CMK (cell line): ENCODE measurements around the gene TEX19.
"Not testable (repeated sequence)": the region's sequence is repeated elsewhere in the genome, so short reads cannot be mapped to it uniquely, and the experiment has no call there.

Source experiments
- DNase-seq: peaks from one replicate; pipeline ENCODE4 v3.0.0-alpha.2; 2010; ENCODE audit warnings: low read depth

Gene TEX19

DNA sequence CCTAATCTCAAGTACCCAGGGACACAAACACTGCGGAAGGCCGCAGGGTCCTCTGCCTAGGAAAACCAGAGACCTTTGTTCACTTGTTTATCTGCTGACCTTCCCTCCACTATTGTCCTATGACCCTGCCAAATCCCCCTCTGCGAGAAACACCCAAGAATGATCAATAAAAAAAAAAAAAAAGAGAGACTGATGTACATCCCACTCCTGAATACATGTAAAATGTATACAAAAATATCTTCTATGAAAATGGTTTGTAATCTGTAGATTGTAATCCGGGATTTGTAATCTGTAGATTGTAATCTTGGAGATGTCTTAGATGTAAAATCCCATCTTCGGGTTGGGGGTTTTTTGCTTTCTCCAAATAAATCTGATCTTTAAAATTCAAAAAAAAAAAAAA, 18.2 kb downstream of the TEX19 start:
- not testable (repeated sequence) for DNase-seq

DNA sequence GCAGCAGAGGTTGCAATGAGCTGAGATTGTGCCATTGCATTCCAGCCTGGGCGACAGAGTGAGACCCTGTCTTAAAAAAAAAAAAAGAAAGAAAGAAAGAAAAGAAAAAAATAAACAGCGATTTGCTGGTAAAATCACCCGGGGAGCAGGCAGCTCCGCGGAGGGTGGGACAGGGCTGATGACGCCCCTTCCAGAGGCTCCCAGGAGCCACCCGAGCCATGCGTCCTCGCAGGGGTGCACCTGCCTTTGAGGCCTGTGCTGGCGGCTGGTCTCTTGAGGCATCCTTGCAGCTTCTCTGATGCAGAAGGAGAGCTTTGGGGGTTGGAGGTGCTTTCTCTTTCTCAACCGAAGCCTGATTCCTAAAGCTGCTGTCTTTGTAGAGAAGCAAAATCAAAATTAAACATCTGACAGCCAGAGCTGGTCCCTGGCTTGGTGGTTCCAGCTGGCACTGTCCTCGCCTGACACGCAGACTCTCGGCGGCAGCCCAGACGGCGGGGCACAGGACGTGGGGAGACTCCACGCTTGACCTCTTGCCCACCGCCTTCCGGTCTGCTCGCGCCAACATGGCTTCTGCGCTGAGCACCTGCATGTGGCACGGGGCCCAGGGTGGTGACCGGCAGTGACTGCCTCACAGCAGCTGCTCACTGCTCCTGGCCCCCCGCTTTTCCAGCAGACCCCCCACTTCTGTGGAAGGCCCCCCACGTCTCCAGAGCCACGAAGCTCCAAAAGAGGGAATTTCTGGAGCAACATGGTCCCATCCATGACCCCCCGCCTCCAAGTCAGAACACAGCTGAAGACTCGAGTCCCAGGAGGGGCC, 19.1 kb downstream of the TEX19 start:
- no peak for DNase-seq

DNA sequence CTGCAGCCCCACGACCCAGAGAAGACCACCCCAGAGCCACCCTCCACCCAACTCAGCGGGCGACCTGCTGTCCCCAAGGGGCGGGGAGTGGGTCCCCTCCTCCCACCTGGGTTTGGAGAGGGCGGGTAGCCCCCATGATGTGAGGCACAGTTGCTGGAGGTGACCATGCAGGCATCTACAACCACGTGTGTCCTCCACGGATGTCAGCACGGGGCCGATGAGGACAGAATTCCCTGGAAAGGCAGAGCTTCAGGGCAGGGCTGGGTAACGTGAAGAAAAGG, 19.6 kb downstream of the TEX19 start:
- DNase-seq = no peak

DNA sequence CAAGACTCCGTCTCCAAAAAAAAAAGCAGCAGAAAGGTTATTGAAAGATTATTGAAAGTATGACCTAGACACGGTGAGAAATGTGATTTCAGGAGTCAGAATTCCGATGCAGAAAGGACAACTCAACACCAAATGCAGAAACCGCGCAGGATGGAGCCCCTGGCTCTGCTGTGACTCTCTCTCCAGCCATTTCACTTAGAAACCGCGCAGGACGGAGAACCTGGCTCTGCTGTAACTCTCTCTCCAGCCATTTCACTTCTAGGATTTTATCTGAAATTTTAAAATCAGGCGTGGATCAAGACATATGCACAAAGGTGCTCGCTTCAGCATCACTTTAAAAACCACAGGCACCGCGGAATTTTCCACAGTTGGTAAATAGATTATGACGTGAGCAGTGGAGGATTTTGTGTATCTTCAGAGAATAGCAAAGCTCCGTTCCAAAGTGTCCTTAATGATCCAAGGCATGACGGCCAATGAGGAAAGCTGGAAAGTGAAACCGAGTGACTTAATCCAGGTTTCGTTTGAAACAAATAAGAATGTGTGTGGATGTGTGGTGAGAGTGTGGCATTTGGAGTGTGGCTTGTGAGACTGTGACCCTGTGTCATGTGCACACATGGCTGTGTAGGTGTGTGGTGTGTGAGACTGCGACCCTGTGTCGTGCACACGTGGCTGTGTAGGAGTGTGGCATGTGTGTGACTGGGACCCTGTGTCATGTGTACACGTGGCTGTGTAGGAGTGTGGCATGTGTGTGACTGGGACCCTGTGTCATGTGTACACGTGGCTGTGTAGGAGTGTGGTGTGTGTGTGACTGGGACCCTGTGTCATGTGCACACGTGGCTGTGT, 22.0 kb downstream of the TEX19 start:
- DNase-seq = no peak

DNA sequence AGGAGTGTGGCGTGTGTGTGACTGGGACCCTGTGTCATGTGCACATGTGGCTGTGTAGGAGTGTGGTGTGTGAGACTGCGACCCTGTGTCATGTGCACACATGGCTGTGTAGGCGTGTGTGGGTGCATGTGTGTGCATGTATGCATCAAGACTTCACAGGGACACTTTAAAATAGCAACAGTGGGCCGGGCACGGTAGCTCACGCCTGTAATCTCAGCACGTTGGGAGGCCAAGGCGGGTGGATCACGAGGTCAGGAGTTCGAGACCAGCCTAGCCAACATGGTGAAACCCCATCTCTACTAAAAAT, 22.6 kb downstream of the TEX19 start:
- not testable (repeated sequence) for DNase-seq

DNA sequence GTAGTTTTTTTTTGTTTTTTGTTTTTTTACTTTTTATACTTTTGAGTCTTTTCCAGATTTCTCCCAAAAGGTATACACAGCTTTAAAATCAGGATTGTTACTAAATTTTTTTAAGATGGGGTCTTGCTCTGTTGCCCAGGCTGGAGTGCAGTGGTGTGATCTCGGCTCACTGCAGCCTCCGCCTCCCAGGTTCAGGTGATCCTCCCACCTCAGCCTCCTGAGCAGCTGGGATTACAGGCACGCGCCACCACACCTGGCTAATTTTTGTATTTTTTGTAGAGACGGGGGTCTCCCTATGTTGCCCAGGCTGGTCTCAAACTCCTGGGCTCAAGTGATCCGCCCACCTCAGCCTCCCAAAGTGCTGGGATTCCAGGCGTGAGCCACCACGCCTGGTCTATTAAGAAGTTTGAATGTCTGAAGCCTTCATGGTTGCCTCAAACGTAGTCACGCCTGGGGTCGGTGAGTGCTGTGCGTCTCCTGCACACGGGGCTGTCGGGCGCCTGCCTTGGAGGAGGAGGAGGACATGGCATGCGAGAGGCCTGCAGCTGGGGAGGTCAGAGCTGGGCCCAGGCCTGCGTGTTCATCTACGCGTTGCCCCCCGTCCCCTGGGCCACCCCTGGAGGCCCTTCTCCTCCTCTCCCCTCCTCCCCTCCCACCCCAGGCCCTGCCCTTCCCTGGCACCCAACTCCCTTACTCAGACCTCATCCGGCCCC, 23.3 kb downstream of the TEX19 start:
- DNase-seq = not testable (repeated sequence)

DNA sequence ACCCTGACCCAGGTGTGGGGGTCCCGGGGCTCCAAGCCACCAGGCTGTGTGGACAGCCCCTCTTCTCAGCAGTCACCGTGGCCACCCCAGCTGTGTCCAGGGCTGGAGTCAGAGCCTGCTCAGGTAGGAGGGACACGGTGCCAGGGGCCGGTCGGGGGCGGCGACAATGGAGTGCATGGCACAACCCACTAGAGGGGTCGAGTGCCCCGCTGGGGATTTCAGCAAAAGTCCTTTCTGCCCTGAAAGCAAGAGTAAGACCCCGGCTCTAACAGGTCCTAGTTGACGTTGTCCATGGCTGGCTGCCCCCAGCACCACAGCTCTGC, 23.8 kb downstream of the TEX19 start:
- no peak for DNase-seq

DNA sequence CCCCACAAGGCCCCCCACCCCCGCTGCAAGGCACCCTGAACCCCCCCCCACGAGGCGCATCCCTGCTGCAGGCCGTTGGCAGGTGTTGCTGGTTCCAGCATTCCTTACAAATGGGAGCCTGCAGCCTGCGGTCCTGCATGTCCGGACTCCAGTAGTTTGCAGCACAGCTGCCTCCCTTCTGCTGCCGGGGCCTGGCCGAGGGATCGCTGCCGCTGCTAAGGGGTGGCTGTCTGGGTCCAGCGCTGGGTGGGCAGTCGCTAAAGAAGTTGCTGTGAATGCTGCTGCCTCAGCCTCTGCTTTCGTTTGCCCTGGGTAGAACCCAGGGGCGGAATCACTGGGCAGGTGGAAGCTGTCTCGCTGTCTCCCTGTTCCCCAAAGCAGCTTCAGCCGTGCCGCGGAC, 24.4 kb downstream of the TEX19 start:
- DNase-seq = no peak

DNA sequence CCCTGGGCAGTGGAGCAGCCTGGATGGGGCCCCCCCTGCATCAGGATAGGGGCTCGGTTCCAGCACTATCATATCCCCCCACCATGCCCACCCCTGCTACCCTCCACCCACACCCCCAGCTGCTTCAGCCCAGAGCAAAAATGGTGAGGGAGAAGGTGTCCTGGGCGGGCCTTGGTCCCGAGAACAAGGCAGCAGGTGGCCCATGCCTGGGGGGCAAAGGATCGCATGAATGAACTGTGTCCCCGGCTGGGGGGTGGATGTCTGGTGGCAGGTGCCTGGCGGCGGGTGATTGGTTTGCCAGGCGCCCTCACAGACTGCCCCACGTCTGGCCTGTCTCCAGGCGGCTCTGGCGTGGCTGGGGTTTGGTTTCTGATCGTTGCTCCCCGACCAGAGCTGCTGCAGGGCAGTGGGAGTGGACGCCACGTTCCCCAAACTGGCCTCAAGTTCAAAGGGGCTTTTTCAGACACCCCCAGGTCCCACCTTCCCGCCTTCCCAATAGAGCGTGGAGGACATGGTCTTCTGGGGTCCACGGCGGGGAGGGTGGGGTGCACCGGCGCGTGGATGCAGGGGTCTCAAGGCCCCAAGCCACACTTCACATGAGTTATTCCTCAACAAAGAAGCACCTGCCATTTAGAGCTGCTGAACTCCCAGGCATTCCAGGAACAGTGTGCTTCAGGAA, 25.1 kb downstream of the TEX19 start:
- DNase-seq = no peak

DNA sequence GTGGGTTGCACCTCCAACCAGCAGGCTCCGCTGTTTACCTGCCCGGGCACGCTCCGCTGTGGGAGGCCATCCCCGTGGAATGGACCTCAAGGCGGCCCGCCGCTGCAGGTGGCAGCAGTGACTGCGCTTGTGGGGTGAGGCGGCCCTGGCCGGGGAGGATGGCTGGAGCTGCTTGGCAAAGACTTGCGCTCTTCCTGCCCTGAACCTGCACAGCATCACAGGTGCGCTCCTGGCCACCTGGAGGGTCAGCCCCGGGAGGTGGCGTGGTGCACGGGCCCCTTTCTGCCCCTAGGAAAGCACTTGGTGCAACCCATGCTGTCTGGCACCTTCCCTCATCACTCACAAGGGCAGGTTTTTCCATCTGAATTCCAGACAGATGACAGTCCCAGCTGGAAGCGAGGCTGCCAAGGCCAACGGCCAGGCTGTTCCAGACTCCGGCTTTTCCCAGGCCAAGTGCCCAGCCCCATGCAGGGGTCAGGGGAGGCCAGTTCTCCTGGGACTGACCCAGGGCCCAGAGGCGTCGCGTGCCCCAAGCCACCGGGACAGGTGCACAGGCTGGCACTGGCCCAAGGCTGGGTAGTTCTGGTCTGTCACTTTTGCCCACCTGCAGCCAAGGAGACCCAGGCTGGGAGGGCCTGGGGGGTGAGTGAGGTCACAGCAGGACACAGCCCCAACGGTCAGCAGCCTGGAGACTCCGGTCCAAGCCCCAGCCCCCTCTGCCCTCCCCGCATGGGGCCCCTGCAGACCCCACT, 25.9 kb downstream of the TEX19 start:
- no peak for DNase-seq

DNA sequence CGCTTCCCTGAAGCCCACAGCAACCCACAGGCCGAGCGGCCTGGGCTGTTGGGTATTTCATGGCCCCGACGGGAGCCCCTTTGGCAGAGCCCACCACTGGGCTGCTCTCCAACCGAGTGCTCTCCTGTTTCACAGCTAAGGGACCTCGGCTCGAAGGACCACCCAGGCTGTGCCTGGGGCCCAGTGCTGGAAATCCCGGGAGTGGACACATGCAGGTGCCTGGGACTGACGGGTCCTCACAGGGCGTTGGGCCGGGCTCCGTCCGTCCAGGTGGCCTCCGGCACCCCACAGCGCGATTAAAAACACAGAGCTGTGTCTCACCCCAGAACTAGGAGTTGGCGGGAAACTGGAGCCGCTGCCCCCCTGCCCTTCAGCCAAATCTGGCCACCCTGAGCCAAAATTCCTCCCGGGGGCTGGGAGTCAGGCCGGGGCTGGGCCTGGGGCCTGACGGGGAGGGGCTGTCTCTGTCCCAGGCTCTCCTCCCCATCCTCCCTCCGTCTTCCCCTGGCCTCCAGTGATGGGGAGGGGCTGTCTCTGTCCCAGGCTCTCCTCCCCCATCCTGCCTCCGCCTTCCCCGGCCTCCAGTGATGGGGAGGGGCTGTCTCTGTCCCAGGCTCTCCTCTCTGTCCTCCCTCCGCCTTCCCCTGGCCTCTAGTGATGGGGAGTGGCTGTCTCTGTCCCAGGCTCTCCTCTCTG, 26.7 kb downstream of the TEX19 start:
- DNase-seq = no peak

DNA sequence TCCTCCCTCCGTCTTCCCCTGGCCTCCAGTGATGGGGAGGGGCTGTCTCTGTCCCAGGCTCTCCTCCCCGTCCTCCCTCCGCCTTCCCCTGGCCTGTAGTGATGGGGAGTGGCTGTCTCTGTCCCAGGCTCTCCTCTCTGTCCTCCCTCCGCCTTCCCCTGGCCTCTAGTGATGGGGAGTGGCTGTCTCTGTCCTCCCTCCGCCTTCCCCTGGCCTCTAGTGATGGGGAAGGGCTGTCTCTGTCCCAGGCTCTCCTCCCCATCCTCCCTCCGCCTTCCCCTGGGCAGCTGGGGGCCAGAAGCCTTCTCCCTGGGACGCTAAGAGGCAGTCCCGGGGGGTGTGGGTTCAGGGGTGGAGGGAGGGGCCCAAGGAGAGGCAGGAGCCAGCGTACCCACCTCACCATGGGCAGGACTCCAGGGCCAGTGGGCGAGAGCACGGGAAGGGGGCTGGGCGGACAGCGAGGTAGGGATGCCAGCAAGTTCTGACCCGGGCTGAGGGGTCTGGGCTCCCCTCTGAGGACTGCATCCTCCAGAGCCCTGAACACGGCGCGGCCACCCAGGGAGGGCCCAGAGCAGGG, 27.3 kb downstream of the TEX19 start:
- no peak for DNase-seq

DNA sequence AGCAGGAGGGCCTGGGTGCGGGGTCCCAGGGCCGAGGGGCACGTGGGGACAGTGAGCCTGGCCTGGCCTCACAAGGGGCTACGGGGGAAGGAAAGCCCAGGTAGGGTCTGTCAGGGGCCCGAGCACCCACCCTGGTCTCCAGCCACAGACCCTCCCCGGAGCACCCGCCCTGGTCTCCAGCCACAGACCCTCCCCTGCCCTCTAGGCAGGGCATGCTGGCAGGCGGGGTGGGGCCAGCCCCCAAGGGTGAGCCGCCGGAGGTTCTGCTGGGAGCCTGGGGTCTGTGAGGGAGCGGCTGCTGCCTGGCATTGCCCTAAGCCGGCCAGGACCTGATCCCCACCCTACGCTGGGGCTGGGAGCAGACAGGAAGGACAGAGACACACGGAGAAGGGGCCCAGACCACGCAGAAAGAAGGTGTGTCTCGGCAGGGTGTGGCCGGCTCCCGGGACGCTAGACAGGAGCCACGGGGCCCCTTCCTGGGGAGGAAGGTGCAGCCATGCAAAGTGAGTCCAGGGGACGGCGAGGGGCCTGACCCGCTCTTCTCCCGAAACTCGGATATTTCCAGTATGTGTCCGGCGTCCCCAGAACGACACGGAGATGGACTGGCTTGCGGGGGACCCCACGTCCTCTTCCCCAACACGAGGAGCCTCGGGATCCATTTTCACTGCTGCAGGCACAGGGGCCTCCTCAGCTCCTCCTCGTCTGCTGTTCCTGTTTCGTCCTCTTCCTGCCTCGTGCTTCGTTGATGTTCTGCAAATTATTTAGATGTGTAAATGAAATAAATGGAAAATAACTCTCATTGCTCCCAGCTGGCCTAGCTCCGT, 28.0 kb downstream of the TEX19 start:
- DNase-seq = peak; percentile 29

DNA sequence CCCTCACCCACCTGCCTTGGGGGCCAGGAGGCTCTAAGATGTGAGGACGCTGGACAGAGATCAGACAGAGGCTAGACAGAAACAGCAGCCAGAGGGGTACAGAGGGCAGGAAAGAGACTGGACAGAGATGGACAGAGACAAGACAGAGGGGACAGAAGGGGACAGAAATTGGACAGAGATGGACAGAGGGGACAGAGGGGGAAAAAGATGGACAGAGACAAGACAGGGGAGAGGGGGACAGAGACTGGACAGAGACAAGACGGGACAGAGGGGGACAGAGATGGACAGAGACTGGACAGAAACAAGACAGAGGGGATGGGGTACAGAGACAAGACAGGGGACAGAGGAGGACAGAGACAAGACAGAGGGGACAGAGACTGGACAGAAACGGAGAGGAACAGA, 28.7 kb downstream of the TEX19 start:
- no peak for DNase-seq

DNA sequence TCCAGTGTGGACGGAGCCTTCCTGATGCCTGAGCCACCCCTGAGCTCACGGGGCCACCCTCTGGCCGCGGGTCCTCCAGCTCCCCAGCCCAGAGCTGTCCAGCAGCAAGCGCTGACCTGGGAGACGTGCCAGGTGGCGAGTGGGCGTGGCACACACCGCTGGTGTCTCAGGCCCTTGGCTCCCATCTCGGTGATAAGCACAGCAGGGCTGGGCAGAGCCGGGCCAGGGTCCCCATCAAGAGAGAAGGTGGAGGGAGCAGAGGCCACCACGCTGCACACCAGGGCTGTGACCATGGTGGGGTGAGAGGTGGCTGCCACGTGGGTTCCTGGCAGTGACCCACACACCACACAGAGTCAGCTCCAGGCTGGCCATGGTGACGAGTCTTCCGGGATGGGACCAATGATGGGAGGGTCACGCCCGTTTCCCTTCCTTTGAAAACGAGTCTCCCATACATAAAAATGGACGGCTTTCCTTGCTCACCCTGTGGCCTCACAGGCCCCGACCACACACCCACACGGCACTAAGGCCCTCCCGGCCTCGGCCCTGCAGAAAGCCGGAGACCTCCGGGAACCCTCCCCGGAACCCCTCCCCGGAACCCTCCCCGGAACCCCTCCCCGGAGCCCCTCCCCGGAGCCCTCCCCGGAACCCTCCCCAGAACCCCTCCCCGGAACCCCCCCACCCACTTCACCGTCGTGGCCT, 29.3 kb downstream of the TEX19 start:
- peak; percentile 31 for DNase-seq

DNA sequence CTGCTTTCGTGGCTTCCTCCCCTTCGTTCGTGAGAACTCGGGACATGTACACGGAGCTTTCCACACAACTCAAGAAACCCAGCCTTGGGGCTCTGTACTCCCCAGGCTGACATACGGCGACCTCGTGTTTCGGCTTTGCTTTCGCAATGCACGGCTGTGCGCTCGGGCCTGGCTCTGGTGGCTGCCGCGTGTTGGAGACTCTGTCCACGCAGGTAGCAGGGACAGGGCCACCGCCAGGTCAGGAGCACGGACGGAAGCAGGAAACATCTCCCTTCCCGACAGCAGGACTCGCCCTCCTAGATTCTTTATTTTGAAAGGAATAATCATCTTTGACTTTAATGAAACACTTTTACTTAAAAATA, 29.9 kb downstream of the TEX19 start:
- no peak for DNase-seq

DNA sequence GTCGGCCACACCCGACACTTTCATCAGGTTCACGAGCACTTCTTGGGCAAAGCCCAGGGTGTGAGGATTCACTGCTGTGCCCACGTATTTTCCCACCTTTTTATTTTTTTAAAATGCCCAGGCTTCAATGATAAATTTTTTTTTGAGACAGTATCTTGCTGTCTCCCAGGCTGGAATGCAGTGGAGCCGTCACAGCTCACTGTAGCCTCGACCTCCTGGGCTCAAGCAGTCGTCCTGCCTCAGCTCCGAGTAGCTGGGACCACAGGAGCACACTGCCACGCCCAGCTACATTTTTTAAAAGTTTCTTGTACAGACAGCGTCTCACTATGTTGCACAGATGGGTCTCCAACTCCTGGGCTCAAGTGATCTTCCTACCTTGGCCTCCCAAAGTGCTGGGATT, 30.3 kb downstream of the TEX19 start:
- no peak for DNase-seq

DNA sequence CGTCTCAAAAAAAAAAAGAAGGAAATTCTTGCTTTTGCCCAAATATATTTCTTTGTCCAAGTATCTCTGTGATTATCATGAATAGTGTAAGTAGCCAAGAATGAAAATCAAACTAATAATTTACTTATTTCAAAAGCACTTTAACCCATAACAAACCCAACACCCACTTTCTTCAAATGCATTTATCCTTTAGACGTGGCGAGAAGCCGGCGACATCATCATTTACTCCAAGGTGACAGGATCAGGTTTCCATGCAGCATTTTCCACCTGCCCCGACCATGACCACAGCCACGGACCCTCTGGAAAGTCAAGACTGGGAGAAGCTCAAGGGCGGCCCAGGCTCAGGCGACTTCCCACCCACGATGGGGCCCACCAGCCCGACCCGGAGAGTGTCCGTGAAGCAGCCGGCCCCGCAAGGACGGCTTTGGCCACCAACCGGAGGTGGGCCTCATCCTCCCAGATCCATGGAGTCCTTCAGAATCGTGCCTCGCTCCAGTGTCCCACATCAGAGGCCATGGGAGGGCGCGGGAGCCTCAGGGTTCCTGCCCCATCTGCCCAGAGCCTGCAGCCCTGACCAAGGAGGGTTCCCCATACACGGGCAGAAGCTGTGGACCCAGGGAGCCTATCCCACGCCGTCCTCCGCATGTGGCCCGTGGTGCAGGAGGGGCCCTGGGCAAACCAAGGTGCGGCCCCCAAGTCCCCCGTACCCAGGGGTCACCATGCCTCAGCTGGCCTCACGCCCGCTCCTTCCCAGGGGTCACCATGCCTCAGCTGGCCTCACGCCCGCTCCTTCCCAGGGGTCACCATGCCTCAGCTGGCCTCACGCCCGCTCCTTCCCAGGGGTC, 31.2 kb downstream of the TEX19 start:
- no peak for DNase-seq
